Activated CD4-positive, alpha-beta T cell treated with anti-CD3 and anti-CD28 coated beads, Interleukin-2, amount 10 ng/mL, durations not matched to agents 7 days and 5 days (primary cell): ENCODE results near the gene ARHGEF37. TPM values are rescaled to one million over a fixed set of nuclear protein-coding genes. Genes with fewer than 3 reads are reported as not detected.
A peak's percentile ranks its signal among the peaks of the same experiment; 100 is the strongest.

Experiments used
- CTCF ChIA-PET: fragments of 350-600 bp; sonication (Branson Sonifier 250); formaldehyde crosslinking; loops from one replicate; lab custom pipeline; 2021; ENCODE audit warnings: antibody characterized with exemption; lab: Charles Lee
- POLR2A ChIA-PET: fragments of 350-600 bp; sonication (Branson Sonifier 250); formaldehyde crosslinking; loops from one replicate; lab custom pipeline; 2021; ENCODE audit warnings: antibody characterized with exemption; lab: Charles Lee
- DNase-seq: peaks from one replicate; pipeline ENCODE4 v3.0.0-alpha.2; 2020
- H3K27ac Mint-ChIP-seq: one replicate; pipeline ENCODE4 v1.8.0; 2021; ENCODE audit warnings: mild to moderate bottlenecking, moderate library complexity, mixed read lengths
- H3K27me3 Mint-ChIP-seq: one replicate; pipeline ENCODE4 v1.8.0; 2021; ENCODE audit warnings: mixed read lengths
- H3K36me3 Mint-ChIP-seq: one replicate; pipeline ENCODE4 v1.8.0; 2021; ENCODE audit warnings: low read depth, mixed read lengths
- H3K4me1 Mint-ChIP-seq: one replicate; pipeline ENCODE4 v1.8.0; 2021; ENCODE audit warnings: mixed read lengths
- H3K4me3 Mint-ChIP-seq: one replicate; pipeline ENCODE4 v1.8.0; 2021; ENCODE audit warnings: mild to moderate bottlenecking, moderate library complexity, mixed read lengths
- H3K9me3 Mint-ChIP-seq: one replicate; pipeline ENCODE4 v1.8.0; 2021; ENCODE audit warnings: mixed read lengths
- total RNA-seq, 2 experiments: library from RNA; stranded (reverse); gene quantifications; one replicate each; pipeline ENCODE4 v1.2.3, GENCODE V29; 2021

The ARHGEF37 gene
- total RNA-seq, 2 experiments from 2014 or later, result 0.37 to 0.52 TPM

GRCh38 chr5:149636191-149636860, 55.0 kb downstream of the ARHGEF37 start:
- Mint-ChIP-seq H3K36me3 (no peaks in the 10 kb centered on the region), H3K4me1 (peaks cover 7% of the 10 kb centered on the region), H3K27ac (no peak overlapping the region), H3K9me3 (no peaks in the 10 kb centered on the region), H3K27me3 (no peaks in the 10 kb centered on the region), H3K4me3 (no peak overlapping the region)
- DNase-seq, result no peak
- ChIA-PET POLR2A (no interaction called here), CTCF (interaction anchor here (0.6 to 1.9 kb wide), 17 partner anchors 9 to 354 kb away, joined by 3 to 7 read pairs (median 4); no protein-coding TSS in a partner anchor)

DNA sequence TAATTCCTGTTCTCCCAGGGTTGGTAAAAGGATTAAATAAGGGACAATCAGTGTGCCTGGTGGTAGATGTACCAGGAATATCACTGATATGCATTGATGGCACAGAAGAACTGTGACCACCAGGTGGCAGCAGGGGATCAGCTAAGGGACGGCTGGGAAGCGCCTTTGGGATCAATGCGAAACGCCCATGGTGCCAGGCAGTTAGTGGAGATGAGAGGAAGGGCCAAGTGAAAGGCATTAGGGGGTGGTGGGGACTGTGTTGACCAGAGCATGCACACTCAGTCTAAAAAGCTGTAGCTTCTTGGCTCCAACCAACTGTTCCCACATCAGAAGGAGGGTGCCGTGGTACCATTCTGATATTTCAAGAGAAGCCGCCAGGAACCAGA, 55.6 kb downstream of the ARHGEF37 start:
- POLR2A ChIA-PET, result no interaction called here
- H3K36me3 Mint-ChIP-seq, result no peaks in the 10 kb centered on the region

DNA sequence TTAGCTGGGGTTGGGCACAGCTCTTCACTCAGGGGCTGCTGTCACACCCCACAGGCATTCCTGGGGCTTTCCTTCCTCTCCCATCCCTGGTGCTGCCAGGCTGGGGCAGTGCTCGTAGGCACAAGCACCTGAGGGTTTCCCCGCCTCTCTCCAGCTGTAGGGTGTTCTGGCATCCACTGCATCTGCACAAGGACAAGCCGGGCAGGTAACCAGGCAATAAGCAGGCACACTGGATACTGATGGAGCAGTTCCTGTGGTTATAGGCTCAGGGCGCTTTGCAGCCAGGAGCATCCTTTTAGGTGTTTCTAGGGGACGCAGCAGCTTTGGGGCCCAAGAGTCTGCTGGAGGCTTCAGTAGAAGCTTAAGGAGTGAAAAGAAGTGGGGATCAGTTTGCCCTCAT, 56.8 kb downstream of the ARHGEF37 start:
- DNase-seq, result no peak
- Mint-ChIP-seq H3K4me1 (no peaks in the 10 kb centered on the region), H3K27ac (no peak overlapping the region), H3K36me3 (no peaks in the 10 kb centered on the region), H3K4me3 (no peak overlapping the region), H3K27me3 (no peaks in the 10 kb centered on the region), H3K9me3 (no peaks in the 10 kb centered on the region)
- POLR2A ChIA-PET, result no interaction called here
- CTCF ChIA-PET, result interaction anchor here (0.7 to 1.8 kb wide), 3 partner anchors 182 to 190 kb away, joined by 3 to 7 read pairs (median 3); no protein-coding TSS in a partner anchor

More for the DNA sequence above, 55.6 kb downstream of the ARHGEF37 start:
- CTCF ChIA-PET, result interaction anchor here (0.5 to 1.9 kb wide), 20 partner anchors 8 to 588 kb away, joined by 3 to 7 read pairs (median 4); no protein-coding TSS in a partner anchor
- Mint-ChIP-seq H3K4me1 (peaks cover 7% of the 10 kb centered on the region), H3K4me3 (no peak overlapping the region), H3K27ac (no peak overlapping the region), H3K27me3 (no peaks in the 10 kb centered on the region), H3K9me3 (no peaks in the 10 kb centered on the region)
- peak; percentile 56 for DNase-seq

DNA sequence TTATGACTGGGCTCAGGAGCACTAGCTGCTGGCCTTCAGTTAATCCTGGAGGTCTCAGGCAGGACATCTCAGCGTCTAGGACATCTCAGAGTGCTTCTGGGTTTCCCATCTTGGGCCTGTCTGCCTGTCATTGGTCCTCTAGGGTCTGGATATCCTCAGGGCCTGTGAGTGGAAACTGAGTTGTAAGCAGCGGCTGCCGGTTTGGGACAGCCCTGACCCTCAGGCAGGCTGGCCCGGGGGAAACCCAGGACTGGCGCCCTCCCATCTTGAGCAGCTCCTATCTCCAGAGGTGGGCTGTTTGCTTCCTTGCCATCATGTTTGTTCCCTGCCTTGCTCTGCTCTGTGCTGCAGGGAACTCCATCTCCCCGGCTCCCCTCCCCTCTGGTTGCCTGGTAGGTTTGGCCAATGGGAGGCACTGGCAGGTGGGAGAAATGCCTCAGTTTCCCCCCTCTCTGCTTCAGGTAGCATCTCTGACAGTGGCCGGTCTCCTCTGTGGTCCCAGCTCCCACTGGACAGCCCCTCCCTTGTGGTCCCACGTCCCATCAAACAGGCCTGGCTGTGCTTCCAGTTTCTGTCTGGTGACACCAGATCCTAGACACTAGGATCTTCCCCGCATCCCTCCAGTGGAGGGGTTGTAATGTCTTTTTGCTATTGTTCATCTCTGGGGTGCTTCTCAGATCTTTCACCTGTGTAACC, 57.4 kb downstream of the ARHGEF37 start:
- Mint-ChIP-seq H3K27me3 (no peaks in the 10 kb centered on the region), H3K4me1 (no peaks in the 10 kb centered on the region), H3K27ac (no peak overlapping the region), H3K4me3 (no peak overlapping the region), H3K9me3 (no peaks in the 10 kb centered on the region), H3K36me3 (no peaks in the 10 kb centered on the region)
- CTCF ChIA-PET, result interaction anchor here (0.7 to 1.4 kb wide), 3 partner anchors 14 to 189 kb away, joined by 3 read pairs; no protein-coding TSS in a partner anchor
- no peak for DNase-seq
- POLR2A ChIA-PET, result no interaction called here

DNA sequence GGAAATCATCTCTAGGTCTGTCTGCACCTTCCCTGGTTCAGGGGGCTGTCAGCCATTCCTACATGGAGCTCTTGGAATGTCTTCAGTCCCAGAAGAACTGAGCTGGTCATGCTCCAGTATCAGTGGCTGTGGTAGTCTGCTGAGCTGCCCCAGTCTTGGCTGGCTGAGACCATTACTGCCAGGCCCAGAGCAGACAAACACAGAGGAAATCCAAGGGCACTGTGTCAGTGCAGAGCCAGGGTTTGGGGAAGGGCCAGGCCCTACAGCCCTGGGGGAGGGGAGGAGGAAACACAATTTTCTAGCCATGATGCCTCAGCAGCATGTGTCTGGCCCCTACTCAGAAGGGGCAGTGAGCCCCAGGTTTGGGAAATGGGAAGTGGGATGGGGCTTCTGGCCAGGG, 58.4 kb downstream of the ARHGEF37 start:
- H3K4me3 Mint-ChIP-seq, result no peak overlapping the region
- DNase-seq, result no peak
- POLR2A ChIA-PET, result no interaction called here
- H3K36me3 Mint-ChIP-seq, result no peaks in the 10 kb centered on the region
- H3K27me3 Mint-ChIP-seq, result no peaks in the 10 kb centered on the region
- H3K9me3 Mint-ChIP-seq, result no peaks in the 10 kb centered on the region
- CTCF ChIA-PET, result interaction anchor here (0.6 to 1.2 kb wide), 2 partner anchors 13 to 365 kb away, joined by 3 read pairs; no protein-coding TSS in a partner anchor
- H3K4me1 Mint-ChIP-seq, result no peaks in the 10 kb centered on the region
- no peak overlapping the region for H3K27ac Mint-ChIP-seq

DNA sequence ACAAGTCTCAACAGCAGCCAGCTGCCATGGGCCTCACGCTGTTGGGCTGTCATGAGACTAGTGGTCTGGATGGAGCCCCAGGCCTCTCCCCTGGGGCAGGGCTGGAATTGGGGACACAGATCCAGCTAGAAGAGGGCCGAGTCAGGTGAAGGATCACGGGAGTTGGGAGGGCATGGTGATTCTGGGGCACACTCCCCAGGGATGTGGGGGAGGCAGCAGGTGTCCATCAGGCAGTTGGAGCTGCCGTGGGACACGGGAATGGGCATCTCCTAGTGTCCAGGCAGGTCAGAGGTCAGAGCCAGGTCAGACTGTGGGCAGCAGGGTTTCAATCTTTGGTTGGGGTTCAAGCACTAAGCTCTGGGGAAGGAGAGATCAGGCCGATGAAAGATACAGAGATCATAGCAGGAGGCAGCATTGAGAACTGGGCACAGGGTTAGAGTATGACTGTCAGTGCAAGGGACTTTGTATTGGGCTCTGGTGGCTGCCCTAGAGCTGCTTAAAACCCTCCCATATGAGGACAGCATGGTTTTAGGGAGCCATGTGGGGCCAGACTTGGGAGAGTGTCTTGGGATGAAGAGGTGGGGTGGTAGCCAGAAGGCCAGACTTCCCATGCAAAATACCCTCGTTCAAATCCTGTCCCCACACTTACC, 59.2 kb downstream of the ARHGEF37 start:
- H3K36me3 Mint-ChIP-seq, result no peaks in the 10 kb centered on the region
- H3K4me1 Mint-ChIP-seq, result no peaks in the 10 kb centered on the region
- no peak overlapping the region for H3K4me3 Mint-ChIP-seq
- no peak for DNase-seq
- H3K27me3 Mint-ChIP-seq, result no peaks in the 10 kb centered on the region
- POLR2A ChIA-PET, result no interaction called here
- H3K9me3 Mint-ChIP-seq, result no peaks in the 10 kb centered on the region
- no peak overlapping the region for H3K27ac Mint-ChIP-seq
- CTCF ChIA-PET, result interaction anchor here (0.6 to 1.2 kb wide), 2 partner anchors 12 to 366 kb away, joined by 3 read pairs; no protein-coding TSS in a partner anchor

DNA sequence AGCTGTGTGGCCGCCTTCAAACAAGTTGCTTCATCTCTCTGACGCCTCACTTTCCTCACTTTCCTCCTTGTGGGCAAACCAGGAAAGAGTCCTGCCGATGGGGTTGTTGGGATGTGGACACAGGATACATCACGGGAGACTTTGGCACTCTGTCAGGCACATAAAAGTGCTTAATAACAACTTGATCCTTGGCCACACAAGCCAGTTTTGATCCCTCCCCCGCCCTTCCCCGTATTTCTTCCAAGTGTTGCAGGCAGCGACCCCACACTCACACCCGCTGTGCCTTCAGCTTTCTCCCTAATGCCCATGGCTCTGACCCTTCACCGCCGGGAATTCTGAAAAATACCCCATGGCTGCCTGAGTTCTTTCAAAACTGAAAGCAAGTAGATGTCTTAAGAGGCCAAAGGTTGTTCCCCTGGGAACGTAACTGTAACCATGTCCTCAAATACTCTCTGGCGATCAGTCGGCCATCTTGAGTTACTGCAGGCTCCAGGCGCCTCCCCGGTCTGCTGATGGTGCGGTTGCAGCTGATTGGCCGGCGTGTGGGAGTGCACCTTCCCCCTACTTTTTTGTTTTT, 59.8 kb downstream of the ARHGEF37 start:
- ChIA-PET CTCF (interaction anchor here (0.9 kb wide), 1 partner anchor 193 kb away, joined by 3 read pairs; no protein-coding TSS in a partner anchor), POLR2A (no interaction called here)
- H3K27ac Mint-ChIP-seq, result no peak overlapping the region

GRCh38 chr5:149641600-149641999, 60.3 kb downstream of the ARHGEF37 start:
- no peak for DNase-seq
- CTCF ChIA-PET, result interaction anchor here (0.9 to 1.5 kb wide), 3 partner anchors 94 to 192 kb away, joined by 3 to 4 read pairs (median 3); no protein-coding TSS in a partner anchor
- H3K9me3 Mint-ChIP-seq, result no peaks in the 10 kb centered on the region
- no peak overlapping the region for H3K27ac Mint-ChIP-seq
- no peaks in the 10 kb centered on the region for H3K27me3 Mint-ChIP-seq
- POLR2A ChIA-PET, result no interaction called here
- no peaks in the 10 kb centered on the region for H3K36me3 Mint-ChIP-seq
- H3K4me1 Mint-ChIP-seq, result no peaks in the 10 kb centered on the region
- H3K4me3 Mint-ChIP-seq, result no peak overlapping the region

More for the DNA sequence above, 59.8 kb downstream of the ARHGEF37 start:
- Mint-ChIP-seq H3K27me3 (no peaks in the 10 kb centered on the region), H3K36me3 (no peaks in the 10 kb centered on the region), H3K4me3 (no peak overlapping the region), H3K4me1 (no peaks in the 10 kb centered on the region), H3K9me3 (no peaks in the 10 kb centered on the region)
- no peak for DNase-seq

GRCh38 chr5:149643781-149644180, 62.5 kb downstream of the ARHGEF37 start:
- ChIA-PET CTCF (no interaction called here), POLR2A (no interaction called here)
- DNase-seq, result no peak
- Mint-ChIP-seq H3K4me3 (no peak overlapping the region), H3K9me3 (no peaks in the 10 kb centered on the region), H3K4me1 (no peaks in the 10 kb centered on the region), H3K27me3 (no peaks in the 10 kb centered on the region), H3K36me3 (no peaks in the 10 kb centered on the region), H3K27ac (no peak overlapping the region)

DNA sequence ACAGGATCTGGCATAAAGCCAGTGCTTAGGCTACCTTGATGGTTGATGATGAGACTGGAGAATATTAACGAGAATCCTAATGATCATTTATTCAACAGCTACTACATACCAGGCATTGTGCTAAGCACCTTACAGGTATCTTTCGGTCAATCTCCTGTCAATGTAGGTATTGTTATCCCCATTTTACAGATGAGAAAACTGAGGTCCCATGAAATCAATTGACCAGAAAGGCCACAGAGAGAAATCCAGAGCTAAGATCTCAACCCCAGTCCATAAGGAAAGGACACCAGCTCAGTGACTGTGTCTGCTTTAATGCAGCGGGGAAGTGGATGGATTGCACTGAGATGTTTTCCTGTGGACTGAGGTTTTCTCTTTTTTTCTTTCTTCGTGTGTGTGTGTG, 63.3 kb downstream of the ARHGEF37 start:
- Mint-ChIP-seq H3K27me3 (no peaks in the 10 kb centered on the region), H3K4me3 (no peak overlapping the region), H3K36me3 (no peaks in the 10 kb centered on the region), H3K27ac (no peak overlapping the region), H3K4me1 (no peaks in the 10 kb centered on the region), H3K9me3 (no peaks in the 10 kb centered on the region)
- no peak for DNase-seq
- ChIA-PET CTCF (interaction anchor here (0.7 to 2.1 kb wide), 3 partner anchors 8 to 203 kb away, joined by 4 to 5 read pairs (median 4); no protein-coding TSS in a partner anchor), POLR2A (no interaction called here)

GRCh38 chr5:149645236-149645635, 63.9 kb downstream of the ARHGEF37 start:
- no peaks in the 10 kb centered on the region for H3K36me3 Mint-ChIP-seq
- H3K9me3 Mint-ChIP-seq, result no peaks in the 10 kb centered on the region
- ChIA-PET CTCF (interaction anchor here (1.4 to 2.1 kb wide), 2 partner anchors 9 to 176 kb away, joined by 4 read pairs; no protein-coding TSS in a partner anchor), POLR2A (no interaction called here)
- H3K27ac Mint-ChIP-seq, result no peak overlapping the region
- no peak for DNase-seq
- no peaks in the 10 kb centered on the region for H3K27me3 Mint-ChIP-seq
- H3K4me3 Mint-ChIP-seq, result no peak overlapping the region
- H3K4me1 Mint-ChIP-seq, result no peaks in the 10 kb centered on the region

DNA sequence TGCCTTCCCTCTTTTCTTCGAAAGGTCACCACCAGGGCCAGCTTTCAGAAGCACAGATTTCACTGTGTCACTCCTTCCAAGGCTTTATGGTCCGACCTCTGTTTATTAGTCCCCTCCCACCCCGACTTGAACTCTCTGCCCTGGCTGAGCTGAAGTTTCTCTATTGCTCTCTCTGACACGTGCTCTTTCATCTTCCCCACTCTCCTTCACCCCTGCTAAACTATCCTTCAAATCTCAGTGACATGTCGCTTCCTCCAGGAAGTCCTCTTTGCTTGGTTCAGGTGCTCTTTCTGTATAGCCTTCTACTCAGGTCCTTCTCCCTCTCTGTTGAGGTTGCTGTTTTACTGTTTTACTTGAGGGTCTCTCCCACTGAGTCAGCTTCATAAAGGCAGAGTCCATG, 64.4 kb downstream of the ARHGEF37 start:
- CTCF ChIA-PET, result interaction anchor here (1.4 to 2.1 kb wide), 2 partner anchors 9 to 176 kb away, joined by 4 read pairs; no protein-coding TSS in a partner anchor
- H3K9me3 Mint-ChIP-seq, result no peaks in the 10 kb centered on the region
- H3K4me1 Mint-ChIP-seq, result no peaks in the 10 kb centered on the region

More for the DNA sequence above, 64.4 kb downstream of the ARHGEF37 start:
- DNase-seq, result no peak
- H3K27me3 Mint-ChIP-seq, result no peaks in the 10 kb centered on the region
- no peaks in the 10 kb centered on the region for H3K36me3 Mint-ChIP-seq
- POLR2A ChIA-PET, result no interaction called here
- no peak overlapping the region for H3K4me3 Mint-ChIP-seq
- H3K27ac Mint-ChIP-seq, result no peak overlapping the region
